Right lung (tissue), 5 donors: ENCODE data around the gene SUGP1. TPM values are rescaled to one million over a fixed set of nuclear protein-coding genes. Genes with fewer than 3 reads are reported as not detected.
"Not testable (repeated sequence)": the region's sequence is repeated elsewhere in the genome, so short reads cannot be mapped to it uniquely, and the experiment has no call there.

Experiments used
- DNase-seq, 2 donors: peaks; one replicate each; pipeline ENCODE4 v3.0.0-alpha.2; 2013
- polyA plus RNA-seq, 5 donors: library from polyadenylated mRNA; unstranded; fragments of 120-200 nt; gene quantifications; one replicate each; pipeline versions ENCODE4 v1.2.1 to v1.2.3, GENCODE V29; 2013; ENCODE audit warnings: inconsistent platforms in 1 of 5, low replicate concordance in 1 of 5; ENCODE audit not compliant: insufficient read length in 5 of 5, insufficient read depth in 1 of 5

The SUGP1 gene
- polyA plus RNA-seq, 5 donors = 38.6 to 57.1 (median 50.4) TPM

- no peak for DNase-seq
Observed at GRCh38 chr19:19268453-19269385, 51.6 kb downstream of the SUGP1 start.

GRCh38 chr19:19267305-19267704 is 53.0 kb downstream of the SUGP1 start:
- no peak for DNase-seq

- no peak for DNase-seq
Observed at GRCh38 chr19:19263886-19264487, 56.3 kb downstream of the SUGP1 start.

- DNase-seq = no peak
Observed at GRCh38 chr19:19262190-19263057, 57.9 kb downstream of the SUGP1 start.

- peak in 1 of 2 donors; percentile 49 for DNase-seq
Observed at GRCh38 chr19:19261350-19262189, 58.7 kb downstream of the SUGP1 start.

- no peak for DNase-seq
Observed at GRCh38 chr19:19260417-19261214, 59.7 kb downstream of the SUGP1 start.

- no peak for DNase-seq
Observed at GRCh38 chr19:19259741-19260140, 60.6 kb downstream of the SUGP1 start.

- DNase-seq = no peak
Observed at GRCh38 chr19:19258589-19259338, 61.5 kb downstream of the SUGP1 start.

- no peak for DNase-seq
Observed at GRCh38 chr19:19257836-19258588, 62.3 kb downstream of the SUGP1 start.

GRCh38 chr19:19257137-19257536 is 63.2 kb downstream of the SUGP1 start:
- DNase-seq = no peak

- DNase-seq = no peak
Observed at GRCh38 chr19:19256072-19256969, 64.0 kb downstream of the SUGP1 start.

- DNase-seq = not testable (repeated sequence)
Observed at GRCh38 chr19:19253409-19253808, 66.9 kb downstream of the SUGP1 start.

GRCh38 chr19:19250196-19250801 is 70.0 kb downstream of the SUGP1 start:
- DNase-seq = no peak

- no peak for DNase-seq
Observed at GRCh38 chr19:19240476-19240875, 79.8 kb downstream of the SUGP1 start.

GRCh38 chr19:19239675-19240074 is 80.6 kb downstream of the SUGP1 start:
- DNase-seq = no peak

- no peak for DNase-seq
Observed at GRCh38 chr19:19238126-19238894, 82.0 kb downstream of the SUGP1 start.
